KMS-11 (cell line): Measurements from ENCODE around the gene BCL2L2.

Source experiments
- H2AFZ ChIP-seq: fragments of 200-600 bp; sonication (generic); 2 replicates; pipeline ENCODE4 v1.6.1; 2016; ENCODE audit warnings: antibody characterized with exemption, mixed run types, low read depth
- H3K27ac ChIP-seq: fragments of 200-600 bp; sonication (generic); 2 replicates; pipeline ENCODE4 v1.6.1; 2016; ENCODE audit warnings: mild to moderate bottlenecking, mixed run types
- H3K27me3 ChIP-seq: fragments of 200-600 bp; sonication (generic); 2 replicates; pipeline ENCODE4 v1.6.1; 2017; ENCODE audit warnings: mild to moderate bottlenecking, low read depth, mixed run types, moderate library complexity; ENCODE audit not compliant: insufficient read depth
- H3K36me3 ChIP-seq: fragments of 200-600 bp; sonication (generic); 2 replicates; pipeline ENCODE4 v1.6.1; 2017; ENCODE audit warnings: mild to moderate bottlenecking, mixed run types; ENCODE audit not compliant: insufficient read depth
- H3K4me1 ChIP-seq: fragments of 200-600 bp; sonication (generic); 2 replicates; pipeline ENCODE4 v1.6.1; 2016; ENCODE audit warnings: mild to moderate bottlenecking, low read depth, mixed run types; ENCODE audit not compliant: poor library complexity, severe bottlenecking
- H3K4me2 ChIP-seq: fragments of 200-600 bp; sonication (generic); 2 replicates; pipeline ENCODE4 v1.7.0; 2016; ENCODE audit warnings: mild to moderate bottlenecking, mixed run types
- H3K4me3 ChIP-seq: fragments of 200-600 bp; sonication (generic); IDR thresholded peaks from 2 replicates; pipeline ENCODE4 v1.6.1; 2017; ENCODE audit warnings: low read depth, low read length, mixed read lengths; ENCODE audit not compliant: insufficient read depth
- H3K79me2 ChIP-seq: fragments of 200-600 bp; sonication (generic); 2 replicates; pipeline ENCODE4 v1.6.1; 2016; ENCODE audit warnings: low read depth, mixed run types; ENCODE audit not compliant: insufficient read depth
- H3K9ac ChIP-seq: fragments of 200-600 bp; sonication (generic); 2 replicates; pipeline ENCODE4 v1.6.1; 2016; ENCODE audit warnings: mild to moderate bottlenecking, mixed run types
- H4K20me1 ChIP-seq: fragments of 200-600 bp; sonication (generic); 2 replicates; pipeline ENCODE4 v1.6.1; 2016; ENCODE audit warnings: mild to moderate bottlenecking, mixed run types; ENCODE audit not compliant: insufficient read depth
- CTCF ChIP-seq: fragments of 200-600 bp; sonication (generic); conservative IDR thresholded peaks from 2 replicates; pipeline ENCODE4 v1.6.1; 2017; ENCODE audit warnings: low read depth, mild to moderate bottlenecking, antibody characterized with exemption, low read length, moderate library complexity, mixed read lengths

BCL2L2 gene

GRCh38 chr14:23307687-23308644 lies 1.3 kb downstream of the BCL2L2 start:
- H3K4me3 ChIP-seq: no peak overlapping the region
- H3K27ac ChIP-seq: no peak overlapping the region
- no peak overlapping the region for H3K4me2 ChIP-seq
- no peak for TF ChIP-seq CTCF
- no peaks in the 10 kb centered on the region for H3K27me3 ChIP-seq
- no peak overlapping the region for H2AFZ ChIP-seq
- no peak overlapping the region for H3K9ac ChIP-seq
- no peaks in the 10 kb centered on the region for H3K79me2 ChIP-seq
- no peaks in the 10 kb centered on the region for H4K20me1 ChIP-seq
- no peaks in the 10 kb centered on the region for H3K4me1 ChIP-seq
- no peaks in the 10 kb centered on the region for H3K36me3 ChIP-seq

DNA sequence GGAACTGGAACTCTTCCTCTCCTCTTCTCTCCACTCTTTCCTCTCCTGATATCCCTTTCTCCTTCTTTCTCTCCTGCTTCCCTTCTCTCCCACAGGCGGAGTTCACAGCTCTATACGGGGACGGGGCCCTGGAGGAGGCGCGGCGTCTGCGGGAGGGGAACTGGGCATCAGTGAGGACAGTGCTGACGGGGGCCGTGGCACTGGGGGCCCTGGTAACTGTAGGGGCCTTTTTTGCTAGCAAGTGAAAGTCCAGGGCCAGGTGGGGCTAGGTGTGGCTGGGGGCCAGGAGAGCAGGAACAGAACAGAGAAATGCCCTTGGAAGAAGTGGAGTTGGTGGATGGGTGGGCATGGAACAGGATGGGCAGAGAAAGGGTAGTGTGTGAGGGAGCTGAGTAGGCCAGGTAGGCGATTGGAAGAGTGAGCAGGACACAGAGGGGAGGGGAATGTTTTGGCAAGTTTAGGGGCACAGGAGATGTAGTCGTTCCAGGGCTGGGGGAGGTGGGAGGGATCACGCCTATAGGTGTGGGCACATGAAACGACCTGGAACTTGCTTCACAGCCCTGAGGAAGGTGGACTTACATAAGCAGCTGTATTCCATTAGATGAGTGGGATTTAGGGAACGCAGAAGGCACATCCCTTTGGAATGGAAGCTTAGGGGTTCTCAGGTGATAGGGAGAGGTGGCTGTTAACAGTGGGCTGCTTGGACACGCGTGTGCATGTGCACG lies 2.2 kb downstream of the BCL2L2 start:
- H3K36me3 ChIP-seq: no peaks in the 10 kb centered on the region
- H4K20me1 ChIP-seq: no peaks in the 10 kb centered on the region
- no peak overlapping the region for H2AFZ ChIP-seq
- no peaks in the 10 kb centered on the region for H3K4me1 ChIP-seq
- no peak overlapping the region for H3K4me2 ChIP-seq
- H3K27ac ChIP-seq: no peak overlapping the region
- no peaks in the 10 kb centered on the region for H3K27me3 ChIP-seq
- no peak for TF ChIP-seq CTCF
- no peak overlapping the region for H3K9ac ChIP-seq
- H3K4me3 ChIP-seq: no peak overlapping the region
- H3K79me2 ChIP-seq: no peaks in the 10 kb centered on the region

- no peak overlapping the region for H3K9ac ChIP-seq
- H3K4me2 ChIP-seq: no peak overlapping the region
- H3K4me3 ChIP-seq: no peak overlapping the region
- H3K27ac ChIP-seq: no peak overlapping the region
- no peak for TF ChIP-seq CTCF
- no peaks in the 10 kb centered on the region for H3K27me3 ChIP-seq
- no peaks in the 10 kb centered on the region for H3K79me2 ChIP-seq
- H4K20me1 ChIP-seq: no peaks in the 10 kb centered on the region
- H2AFZ ChIP-seq: no peak overlapping the region
- no peaks in the 10 kb centered on the region for H3K4me1 ChIP-seq
- no peaks in the 10 kb centered on the region for H3K36me3 ChIP-seq
These were observed 3.9 kb downstream of the BCL2L2 start for GRCh38 chr14:23310546-23310945.

DNA sequence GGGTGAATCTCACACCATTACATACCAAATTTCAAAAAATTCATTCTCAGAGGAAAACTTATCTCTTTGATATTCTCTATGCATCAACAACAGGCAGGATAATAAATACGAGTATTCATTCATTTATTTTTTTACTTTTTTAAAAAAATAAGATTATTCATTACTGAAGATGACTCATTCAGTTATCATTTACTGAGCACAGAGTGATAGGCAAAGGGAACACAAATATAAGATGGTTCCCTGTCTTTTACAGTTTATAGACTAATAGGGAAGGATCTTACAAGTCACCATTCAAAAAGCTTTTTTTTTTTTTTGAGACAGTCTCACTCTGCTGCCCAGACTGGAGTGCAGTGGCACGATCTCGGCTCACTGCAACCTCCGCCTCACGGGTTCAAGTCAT lies 9.7 kb downstream of the BCL2L2 start:
- Histone ChIP-seq H3K36me3 (no peaks in the 10 kb centered on the region), H3K27ac (no peak overlapping the region), H3K79me2 (no peaks in the 10 kb centered on the region), H3K4me1 (no peaks in the 10 kb centered on the region), H3K27me3 (no peaks in the 10 kb centered on the region), H2AFZ (no peak overlapping the region), H4K20me1 (no peaks in the 10 kb centered on the region), H3K9ac (no peak overlapping the region), H3K4me3 (no peak overlapping the region), H3K4me2 (no peak overlapping the region)
- no peak for TF ChIP-seq CTCF
